ENCODE results near the gene BLACAT1.
"Not testable (repeated sequence)": the region's sequence is repeated elsewhere in the genome, so short reads cannot be mapped to it uniquely, and the experiment has no call there.

Gene BLACAT1

GRCh38 chr1:205406252-205406651 lies 49.6 kb downstream of the BLACAT1 start:
- FAIRE-seq, result not testable (repeated sequence)

All from colon (tissue), 2 donors.